B cell (primary cell): ENCODE data around the gene PXMP4. TPM values are rescaled to one million over a fixed set of nuclear protein-coding genes. Genes with fewer than 3 reads are reported as not detected.

Experiments used
- ATAC-seq: fragments of 200-7000 bp; cut with Tn5 transposase; one replicate; pipeline ENCODE4 v1.10.0; 2021; ENCODE audit warnings: low read depth, mild to moderate bottlenecking, moderate number of reproducible peaks, moderate library complexity
- CTCF ChIA-PET: fragments of 350-600 bp; sonication (Branson Sonifier 250); formaldehyde crosslinking; loops from one replicate; lab custom pipeline; 2021; ENCODE audit warnings: antibody characterized with exemption, inconsistent platforms; lab: Charles Lee
- POLR2A ChIA-PET: fragments of 350-600 bp; sonication (Branson Sonifier 250); formaldehyde crosslinking; loops from one replicate; lab custom pipeline; 2021; ENCODE audit warnings: antibody characterized with exemption; lab: Charles Lee
- DNase-seq: peaks from one replicate; pipeline ENCODE4 v3.0.0; 2013
- H2AFZ ChIP-seq: 2 replicates; pipeline ENCODE4 v1.6.1; 2012; ENCODE audit warnings: mild to moderate bottlenecking, low read depth, low read length; ENCODE audit not compliant: insufficient read depth, poor library complexity, severe bottlenecking
- H3K27ac ChIP-seq, 2 donors: 1 replicate in 1 of 2; 2 replicates in 1 of 2; pipeline ENCODE4 v1.5.1; 2012 to 2013; ENCODE audit warnings: low read length in 2 of 2, mild to moderate bottlenecking in 2 of 2, moderate library complexity in 1 of 2
- H3K27me3 ChIP-seq, 4 experiments: fragments of 200-600 bp in 1 of 4; sonication (generic) in 1 of 4; replicated peaks in 1 of 4; 1 replicate in 2 of 4; 2 replicates in 2 of 4; pipeline versions ENCODE4 v1.6.1 to v1.7.0; 2013 to 2016; ENCODE audit warnings: low read length in 3 of 4, mild to moderate bottlenecking in 2 of 4, mixed read lengths in 1 of 4, moderate library complexity in 1 of 4; ENCODE audit not compliant: insufficient read depth in 4 of 4, control insufficient read depth in 3 of 4; ENCODE audit errors: control extremely low read depth in 1 of 4
- H3K36me3 ChIP-seq, 2 experiments: replicated peaks in 1 of 2; 1 replicate in 1 of 2; 2 replicates in 1 of 2; pipeline versions ENCODE4 v1.6.1 to v1.7.1; 2013; ENCODE audit warnings: low read length in 1 of 2; ENCODE audit not compliant: insufficient read depth in 2 of 2, control insufficient read depth in 1 of 2; ENCODE audit errors: control extremely low read depth in 1 of 2, extremely low read depth in 1 of 2
- H3K4me1 ChIP-seq, 2 donors: fragments of 200-600 bp in 1 of 2; sonication (generic) in 1 of 2; 1 replicate in 1 of 2; 2 replicates in 1 of 2; pipeline versions ENCODE4 v1.5.1 to v1.6.1; 2013 to 2017; ENCODE audit warnings: low read length in 2 of 2; ENCODE audit not compliant: control insufficient read depth in 2 of 2, insufficient read depth in 2 of 2
- H3K4me2 ChIP-seq: replicated peaks from 2 replicates; pipeline ENCODE3; 2012; ENCODE audit warnings: mild to moderate bottlenecking, low read depth, low read length; ENCODE audit not compliant: poor library complexity, severe bottlenecking
- H3K4me3 ChIP-seq, 5 experiments: fragments of 200-600 bp in 1 of 5; sonication (generic) in 1 of 5; 1 replicate in 3 of 5; 2 replicates in 2 of 5; pipeline versions ENCODE4 v1.5.1 to v1.7.0; 2011 to 2016; ENCODE audit warnings: low read length in 4 of 5, mild to moderate bottlenecking in 4 of 5, low read depth in 2 of 5, control low read depth in 1 of 5, moderate library complexity in 1 of 5; ENCODE audit not compliant: insufficient read depth in 1 of 5; ENCODE audit errors: control extremely low read depth in 1 of 5, extremely low read depth in 1 of 5
- H3K79me2 ChIP-seq: fragments of 200-600 bp; sonication (generic); one replicate; pipeline ENCODE4 v1.6.0; 2016; ENCODE audit warnings: low read length; ENCODE audit not compliant: control insufficient read depth, insufficient read depth
- H3K9ac ChIP-seq: fragments of 200-600 bp; sonication (generic); 2 replicates; pipeline ENCODE4 v1.6.1; 2017; ENCODE audit warnings: mild to moderate bottlenecking, low read length, moderate library complexity
- H3K9me3 ChIP-seq, 3 donors: one replicate each; pipeline versions ENCODE4 v1.6.1 to v1.7.1; 2013; ENCODE audit warnings: low read length in 2 of 3; ENCODE audit not compliant: control insufficient read depth in 2 of 3, insufficient read depth in 1 of 3; ENCODE audit errors: control extremely low read depth in 1 of 3
- H4K20me1 ChIP-seq: 2 replicates; pipeline ENCODE4 v1.6.0; 2012; ENCODE audit warnings: mild to moderate bottlenecking, low read length; ENCODE audit not compliant: insufficient read depth, control insufficient read depth, poor library complexity, severe bottlenecking
- H3K27ac Mint-ChIP-seq: one replicate; pipeline ENCODE4 v1.8.0; 2021; ENCODE audit warnings: mixed read lengths
- H3K27me3 Mint-ChIP-seq: one replicate; pipeline ENCODE4 v1.8.0; 2021; ENCODE audit warnings: mixed read lengths
- H3K4me1 Mint-ChIP-seq: one replicate; pipeline ENCODE4 v1.8.0; 2021; ENCODE audit warnings: mixed read lengths
- H3K4me3 Mint-ChIP-seq: one replicate; pipeline ENCODE4 v1.8.0; 2021; ENCODE audit warnings: mixed read lengths
- H3K9me3 Mint-ChIP-seq: one replicate; pipeline ENCODE4 v1.8.0; 2022; ENCODE audit warnings: mixed read lengths; ENCODE audit not compliant: insufficient read depth
- CTCF ChIP-seq: fragments of 200-600 bp; IDR thresholded peaks from one replicate; pipeline ENCODE4 v1.8.0; 2022; ENCODE audit warnings: antibody characterized with exemption, mild to moderate bottlenecking
- EZH2 ChIP-seq: IDR thresholded peaks from 2 replicates; pipeline ENCODE4 v1.6.1; 2012; ENCODE audit warnings: borderline replicate concordance, low read depth, mild to moderate bottlenecking, moderate library complexity, low read length; ENCODE audit not compliant: insufficient read depth, poor library complexity, severe bottlenecking
- WGBS: methylation state at CpG from one replicate; pipeline ENCODE4 v1.1.5; 2013; ENCODE audit warnings: missing lambda C conversion rate; ENCODE audit not compliant: insufficient coverage; 5-methylcytosine and 5-hydroxymethylcytosine counted together
- intact Hi-C: fragments of 100-400 bp; cut with micrococcal nuclease; formaldehyde crosslinking; loops from one replicate; pipeline ENCODE4 v1.10.0; 2022
- polyA plus RNA-seq: library from polyadenylated mRNA; depleted of rRNA; stranded (reverse); fragments of >200 nt; gene quantifications from 2 replicates; pipeline ENCODE4 v1.2.3, GENCODE V29; 2012
- total RNA-seq, 2 donors: library from RNA; stranded (reverse); fragments of 120-200 nt in 1 of 2; gene quantifications; 1 replicate in 1 of 2; 2 replicates in 1 of 2; pipeline versions ENCODE4 v1.2.3 to v1.2.4, GENCODE V29; 2013 to 2022

The PXMP4 gene
- total and polyA plus RNA-seq, 2 donors (not counting 1 experiment from before 2014, with no cell fraction given): 5.0 to 6.6 TPM

- intact Hi-C loops: no loop called here
- no peak for ATAC-seq
- Histone ChIP-seq H3K4me1 (peaks cover 0 to 4% of the 10 kb centered on the region in 2 donors), H3K9me3 (no peaks in the 10 kb centered on the region), H3K9ac (no peak overlapping the region), H3K4me3 (no peak overlapping the region), H3K4me2 (no peak overlapping the region), H4K20me1 (no peaks in the 10 kb centered on the region), H2AFZ (no peak overlapping the region), H3K27ac (no peak overlapping the region), H3K79me2 (no peaks in the 10 kb centered on the region), H3K27me3 (no peaks in the 10 kb centered on the region), H3K36me3 (peaks cover 0 to 45% of the 10 kb centered on the region in 2 experiments)
- WGBS: 100% methylated on average over 1 of the region's 2 CpGs
- ChIA-PET CTCF (no interaction called here), POLR2A (interaction anchor here (0.6 kb wide), 1 partner anchor 99 kb away, joined by 4 read pairs; no protein-coding TSS in a partner anchor)
- no peak for DNase-seq
- peaks cover 2% of the 10 kb centered on the region for H3K4me1 Mint-ChIP-seq
- no peak overlapping the region for H3K27ac Mint-ChIP-seq
- H3K4me3 Mint-ChIP-seq: no peak overlapping the region
- H3K27me3 Mint-ChIP-seq: no peaks in the 10 kb centered on the region
- TF ChIP-seq CTCF (no peak), EZH2 (no peak)
- no peaks in the 10 kb centered on the region for H3K9me3 Mint-ChIP-seq
Observed at GRCh38 chr20:33709398-33709797, 10.7 kb downstream of the PXMP4 start.

GRCh38 chr20:33707668-33708067, 12.4 kb downstream of the PXMP4 start:
- intact Hi-C loops: no loop called here
- no peak for ATAC-seq
- H3K4me3 ChIP-seq: no peak overlapping the region
- peaks cover 2% of the 10 kb centered on the region for H3K4me1 Mint-ChIP-seq
- no peaks in the 10 kb centered on the region for H3K9me3 ChIP-seq
- no peak overlapping the region for H3K27ac ChIP-seq
- WGBS: 99% methylated on average over 8 of the region's 11 CpGs
- H3K9ac ChIP-seq: no peak overlapping the region
- no peak overlapping the region for H3K27ac Mint-ChIP-seq
- no peak for DNase-seq
- CTCF ChIA-PET: no interaction called here
- peaks cover 0 to 4% of the 10 kb centered on the region in 2 donors for H3K4me1 ChIP-seq
- no peaks in the 10 kb centered on the region for H4K20me1 ChIP-seq
- no peaks in the 10 kb centered on the region for H3K27me3 ChIP-seq
- peaks cover 0 to 36% of the 10 kb centered on the region in 2 experiments for H3K36me3 ChIP-seq
- H2AFZ ChIP-seq: no peak overlapping the region
- no peaks in the 10 kb centered on the region for H3K9me3 Mint-ChIP-seq
- TF ChIP-seq CTCF (no peak), EZH2 (no peak)
- H3K4me3 Mint-ChIP-seq: no peak overlapping the region
- H3K79me2 ChIP-seq: no peaks in the 10 kb centered on the region
- no peak overlapping the region for H3K4me2 ChIP-seq
- H3K27me3 Mint-ChIP-seq: no peaks in the 10 kb centered on the region
- POLR2A ChIA-PET: no interaction called here
